NCI-H1694 treated with DMSO at 0.1 percent for 48 hours (cell line): Measurements from ENCODE around the gene ZNF580.

Source experiments
- DNase-seq: peaks from one replicate; lab custom pipeline; 2025; lab: John Stamatoyannopoulos, UW

Gene ZNF580

DNA sequence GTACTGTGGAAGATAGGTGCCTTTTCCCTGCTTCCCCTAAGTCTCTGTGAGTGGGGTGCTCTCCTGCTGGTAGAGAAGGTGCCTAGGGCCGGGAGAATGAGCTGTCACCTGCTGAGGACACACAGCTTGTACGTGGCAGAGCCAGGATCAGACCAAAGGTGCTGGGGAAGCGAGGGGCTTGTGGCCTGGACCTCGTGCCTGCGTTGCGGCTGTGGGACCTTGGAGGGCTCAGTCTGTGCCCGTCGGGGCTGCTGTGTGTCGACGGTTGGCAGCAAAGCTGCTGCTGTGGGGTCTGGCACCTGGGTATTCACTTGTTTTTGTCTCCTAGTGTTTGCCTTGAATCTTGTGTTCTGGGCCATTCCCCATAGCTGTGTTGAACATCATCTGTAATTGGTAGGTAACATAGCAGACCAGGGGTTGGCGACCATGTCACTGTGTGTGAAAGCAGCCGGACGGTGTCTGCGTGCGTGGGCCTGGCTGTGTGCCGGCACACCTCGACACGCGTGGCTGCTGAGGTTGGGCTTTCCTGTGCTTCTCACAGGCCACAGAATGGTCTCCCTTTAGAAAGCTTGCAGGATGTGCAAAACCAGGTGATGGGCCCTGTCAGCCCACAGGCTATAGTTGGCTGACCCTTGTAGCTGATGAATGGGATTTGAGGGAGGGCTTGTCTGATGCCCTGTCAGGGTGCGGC, 23.2 kb downstream of the ZNF580 start:
- no peak for DNase-seq

DNA sequence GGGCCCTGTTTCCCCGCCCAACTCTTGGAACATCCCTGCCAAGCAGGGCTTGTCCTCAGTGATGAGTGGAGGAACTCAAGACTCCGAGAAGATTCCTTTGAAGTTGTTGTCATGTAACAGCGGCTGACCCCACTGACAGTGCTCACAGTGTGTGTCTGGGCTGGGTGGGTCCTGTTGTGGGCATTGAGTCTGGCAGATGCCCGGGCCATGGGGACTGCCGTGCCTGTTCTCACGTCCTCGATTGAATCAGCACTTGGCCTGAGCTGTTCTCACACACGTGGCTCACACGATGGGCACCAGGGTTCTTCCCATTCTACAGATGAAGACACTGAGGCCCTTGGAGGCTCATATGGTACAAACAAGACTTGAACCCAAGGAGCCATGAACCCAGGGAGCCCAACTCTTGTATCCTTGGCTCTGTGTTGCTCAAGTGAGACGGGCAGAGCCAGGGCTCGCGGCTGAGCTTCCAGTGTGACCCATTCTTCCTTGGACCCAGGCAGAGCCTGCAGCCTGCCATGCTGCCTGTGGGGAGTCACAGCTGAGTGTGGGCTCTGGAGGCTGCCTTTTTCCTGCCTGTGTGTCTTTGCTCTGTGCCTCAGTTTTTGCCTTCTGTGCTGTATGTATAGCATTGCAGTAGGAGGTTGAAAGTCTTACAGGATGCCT, 25.7 kb downstream of the ZNF580 start:
- no peak for DNase-seq

DNA sequence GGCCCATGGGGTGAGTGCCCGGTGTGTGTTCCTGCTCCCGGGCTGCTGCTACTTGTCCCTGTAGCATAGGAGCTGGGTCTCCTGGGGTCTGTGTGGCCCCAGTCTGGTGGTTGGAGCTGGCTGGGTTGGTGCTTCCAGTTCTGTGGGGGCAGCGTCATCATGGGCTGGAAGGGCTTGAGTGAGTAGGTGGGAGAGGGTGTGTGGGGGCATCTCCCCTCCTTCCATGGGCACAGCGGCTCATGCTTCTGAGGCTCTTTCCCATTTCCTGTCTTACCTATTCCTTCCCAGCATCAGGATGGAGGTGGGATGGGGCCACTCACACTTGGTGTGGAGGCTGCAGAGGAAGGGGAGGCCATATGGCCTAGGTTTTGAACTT, 26.2 kb downstream of the ZNF580 start:
- DNase-seq, result no peak

DNA sequence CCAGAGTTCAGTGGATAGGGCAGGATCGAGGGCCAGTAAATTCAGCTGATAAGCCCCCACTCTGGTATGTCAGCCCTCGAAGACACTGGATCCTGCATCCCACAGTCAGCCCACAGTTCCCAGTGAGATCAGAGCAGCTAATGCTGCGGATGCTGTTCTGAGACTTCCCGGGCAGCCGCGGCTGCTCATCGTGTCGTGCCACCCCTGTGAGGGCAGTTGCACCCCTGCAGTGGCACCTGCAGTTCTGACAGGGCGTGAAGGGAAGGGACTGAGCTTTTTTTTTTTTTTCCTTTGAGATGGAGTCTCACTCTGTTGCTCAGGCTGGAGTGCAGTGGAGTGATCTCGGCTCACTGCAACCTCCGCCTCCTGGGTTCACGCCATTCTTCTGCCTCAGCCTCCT, 26.7 kb downstream of the ZNF580 start:
- DNase-seq, result no peak

DNA sequence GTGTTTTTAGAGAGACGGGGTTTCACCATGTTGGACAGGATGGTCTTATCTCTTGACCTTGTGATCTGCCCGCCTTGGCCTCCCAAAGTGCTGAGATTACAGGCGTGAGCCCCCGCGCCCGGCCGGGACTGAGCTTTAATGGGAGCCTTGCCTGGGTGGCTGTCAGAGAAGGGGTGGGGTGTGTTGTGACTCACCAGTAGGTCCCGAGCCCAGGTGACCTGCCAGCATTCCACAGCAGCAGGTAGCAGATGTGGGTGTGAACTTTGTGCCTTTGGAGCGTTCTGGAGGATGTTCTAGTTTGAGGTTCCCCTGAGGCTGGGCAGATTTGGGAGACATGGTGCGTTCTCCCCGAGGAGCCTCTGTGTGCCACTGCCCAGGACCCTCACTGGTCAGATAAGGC, 27.2 kb downstream of the ZNF580 start:
- DNase-seq, result no peak

DNA sequence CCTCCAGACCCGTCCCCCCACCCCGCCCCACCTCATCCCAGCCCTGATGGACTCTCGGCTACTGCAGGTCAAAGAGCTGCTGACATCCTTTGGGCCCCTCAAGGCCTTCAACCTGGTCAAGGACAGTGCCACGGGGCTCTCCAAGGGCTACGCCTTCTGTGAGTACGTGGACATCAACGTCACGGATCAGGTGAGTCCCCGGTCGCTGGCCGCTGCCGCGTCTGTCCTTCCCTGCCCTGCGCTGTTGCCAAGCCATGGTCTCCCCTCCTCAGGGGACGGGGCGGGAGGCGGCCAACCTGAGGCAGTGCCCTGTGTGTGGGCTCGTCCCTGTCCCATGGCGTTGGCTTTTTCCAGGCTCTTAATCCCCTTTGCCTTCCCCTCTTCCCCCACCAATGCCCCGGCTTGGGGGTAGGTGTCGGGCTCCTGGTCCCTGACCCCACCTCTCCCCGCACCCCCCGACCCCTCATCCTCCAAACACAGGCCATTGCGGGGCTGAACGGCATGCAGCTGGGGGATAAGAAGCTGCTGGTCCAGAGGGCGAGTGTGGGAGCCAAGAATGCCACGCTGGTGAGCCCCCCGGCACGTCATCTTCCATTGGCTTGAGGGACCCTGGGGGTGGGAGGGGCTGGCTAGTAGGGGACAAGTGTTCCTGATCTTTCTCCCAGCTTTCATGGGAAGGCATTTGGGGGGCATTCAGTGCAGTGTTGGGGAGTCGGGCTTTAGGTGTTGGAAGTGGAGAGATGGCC, 28.0 kb downstream of the ZNF580 start:
- DNase-seq, result no peak

DNA sequence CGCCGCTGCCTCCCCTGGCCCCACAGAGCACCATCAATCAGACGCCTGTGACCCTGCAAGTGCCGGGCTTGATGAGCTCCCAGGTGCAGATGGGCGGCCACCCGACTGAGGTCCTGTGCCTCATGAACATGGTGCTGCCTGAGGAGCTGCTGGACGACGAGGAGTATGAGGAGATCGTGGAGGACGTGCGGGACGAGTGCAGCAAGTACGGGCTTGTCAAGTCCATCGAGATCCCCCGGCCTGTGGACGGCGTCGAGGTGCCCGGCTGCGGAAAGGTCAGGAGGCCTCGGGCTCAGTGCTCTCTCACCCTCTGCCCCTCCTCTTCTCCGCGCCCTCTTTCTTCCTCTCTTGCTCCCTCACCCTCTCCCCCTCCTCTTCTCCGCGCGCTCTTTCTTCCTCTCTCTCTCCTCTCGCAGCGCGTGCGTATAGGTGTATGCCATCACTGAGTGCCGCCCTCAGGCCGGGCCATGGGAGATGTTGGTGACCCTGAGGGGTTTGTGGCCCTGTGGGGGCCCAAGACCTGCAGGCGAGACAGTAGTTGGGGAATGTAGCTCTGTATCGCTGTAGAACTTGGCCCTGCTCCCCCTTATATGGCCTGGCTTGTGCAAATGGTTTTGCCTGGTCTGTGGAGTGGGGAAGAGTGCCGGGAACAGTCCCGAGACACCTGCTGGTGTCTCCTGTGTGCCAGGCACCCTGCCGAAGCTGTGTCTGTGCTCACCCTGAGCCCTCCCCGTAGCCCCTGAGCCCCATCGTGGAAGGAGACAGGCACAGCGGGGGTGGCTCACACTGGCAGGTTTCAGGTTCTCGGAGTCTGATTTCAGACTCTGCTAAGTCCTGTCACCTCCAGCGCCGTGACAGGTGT, 28.8 kb downstream of the ZNF580 start:
- no peak for DNase-seq

DNA sequence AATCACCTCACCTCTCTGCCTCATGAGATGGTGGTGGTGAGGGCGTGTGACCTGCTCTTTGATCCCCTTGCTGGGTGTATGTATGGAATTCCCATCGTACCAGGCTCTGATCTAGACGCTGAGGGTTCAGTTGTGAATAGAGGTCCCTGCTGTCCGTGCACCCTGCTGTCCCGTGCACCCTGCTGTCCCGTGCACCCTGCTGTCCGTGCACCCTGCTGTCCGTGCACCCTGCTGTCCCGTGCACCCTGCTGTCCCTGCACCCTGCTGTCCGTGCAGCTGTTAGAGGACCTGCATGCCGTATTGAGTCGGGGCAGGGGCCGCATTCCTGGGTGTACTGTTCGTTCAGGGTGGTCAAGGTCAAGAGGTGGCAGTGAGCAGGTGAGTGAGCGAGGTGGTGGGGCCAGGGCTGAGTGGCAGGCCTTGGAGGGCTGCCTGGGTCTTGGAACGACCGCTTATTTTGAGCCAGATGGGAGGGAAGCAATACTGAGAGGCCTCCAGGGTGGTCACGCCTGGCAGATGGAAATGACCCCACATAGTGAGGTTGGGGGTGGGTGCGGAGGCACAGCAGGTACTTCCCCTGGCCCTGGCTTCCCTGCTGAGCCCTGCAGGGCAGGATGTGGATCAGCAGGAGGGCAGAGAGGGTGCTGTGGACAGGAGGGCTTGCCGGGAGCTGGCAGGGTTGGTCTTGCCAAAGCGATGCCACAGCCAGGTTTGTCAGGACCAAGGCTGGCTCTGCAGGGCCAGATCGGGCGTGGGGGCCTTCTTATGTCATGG, 29.7 kb downstream of the ZNF580 start:
- DNase-seq, result no peak

DNA sequence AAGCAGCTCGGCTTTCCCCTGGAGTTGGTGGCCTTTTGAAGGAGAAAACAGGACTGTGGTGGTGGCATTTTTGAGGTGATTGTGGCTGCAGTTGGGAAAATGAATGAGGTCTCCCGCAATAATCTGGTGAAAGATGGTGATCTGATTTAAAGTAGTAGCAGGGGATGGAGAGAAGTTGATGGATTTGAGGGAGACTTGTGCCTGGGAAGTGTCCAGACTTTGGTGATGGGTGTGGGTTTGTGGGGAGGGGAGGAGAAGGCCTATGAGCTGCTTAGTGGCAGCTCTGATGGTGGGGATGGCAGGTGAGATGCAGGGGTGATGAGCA, 30.2 kb downstream of the ZNF580 start:
- no peak for DNase-seq

DNA sequence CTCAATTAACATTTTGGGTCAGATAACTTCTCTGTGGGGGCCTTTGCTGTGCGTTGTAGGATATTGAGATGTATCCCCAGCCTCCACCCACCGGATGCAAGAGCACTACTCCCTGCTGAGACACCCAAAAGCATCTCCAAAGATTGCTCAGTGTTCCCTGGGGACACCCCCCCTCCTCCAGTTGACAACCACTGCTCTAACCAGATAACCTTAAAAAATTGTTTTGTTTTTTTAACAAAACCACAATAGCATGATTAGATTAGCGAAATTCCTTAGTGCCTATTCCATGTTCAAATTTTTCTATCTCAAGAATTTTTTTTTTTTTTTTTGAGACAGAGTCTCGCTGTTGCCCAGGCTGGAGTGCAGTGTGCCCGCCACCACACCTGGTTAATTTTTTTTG, 31.6 kb downstream of the ZNF580 start:
- no peak for DNase-seq

DNA sequence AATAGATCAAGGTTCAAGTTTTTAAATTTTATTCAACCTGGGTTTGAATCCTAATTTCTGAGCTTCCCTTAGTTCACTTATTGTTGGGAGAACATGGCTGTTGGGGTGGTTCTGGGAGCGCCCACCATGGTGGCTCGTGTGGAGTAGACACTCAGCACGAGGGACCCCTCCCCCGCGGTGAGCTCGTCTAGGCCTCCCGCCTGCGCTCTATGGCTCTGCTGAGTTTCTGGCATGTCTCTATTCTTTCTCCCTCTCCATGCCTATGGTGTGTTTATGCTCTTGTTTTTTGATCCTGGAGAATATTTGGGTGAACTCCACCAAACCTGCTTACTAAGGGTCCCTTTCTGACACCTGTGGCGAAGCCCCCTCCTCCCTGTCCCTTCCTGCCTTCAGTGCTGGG, 32.7 kb downstream of the ZNF580 start:
- no peak for DNase-seq

DNA sequence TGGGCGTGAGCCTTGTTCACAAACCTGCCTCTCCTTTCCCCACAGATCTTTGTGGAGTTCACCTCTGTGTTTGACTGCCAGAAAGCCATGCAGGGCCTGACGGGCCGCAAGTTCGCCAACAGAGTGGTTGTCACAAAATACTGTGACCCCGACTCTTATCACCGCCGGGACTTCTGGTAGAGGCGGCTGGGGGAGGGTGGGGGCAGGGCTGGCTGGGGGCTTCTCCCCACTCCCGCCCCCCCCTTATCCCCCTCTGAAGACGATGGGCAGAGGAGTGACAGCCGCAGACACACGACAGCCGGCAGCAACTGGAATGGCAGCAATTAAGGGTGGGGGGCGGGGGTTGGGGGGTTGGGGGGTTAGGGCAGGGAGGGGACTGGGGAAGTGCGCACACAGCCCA, 33.1 kb downstream of the ZNF580 start:
- no peak for DNase-seq

DNA sequence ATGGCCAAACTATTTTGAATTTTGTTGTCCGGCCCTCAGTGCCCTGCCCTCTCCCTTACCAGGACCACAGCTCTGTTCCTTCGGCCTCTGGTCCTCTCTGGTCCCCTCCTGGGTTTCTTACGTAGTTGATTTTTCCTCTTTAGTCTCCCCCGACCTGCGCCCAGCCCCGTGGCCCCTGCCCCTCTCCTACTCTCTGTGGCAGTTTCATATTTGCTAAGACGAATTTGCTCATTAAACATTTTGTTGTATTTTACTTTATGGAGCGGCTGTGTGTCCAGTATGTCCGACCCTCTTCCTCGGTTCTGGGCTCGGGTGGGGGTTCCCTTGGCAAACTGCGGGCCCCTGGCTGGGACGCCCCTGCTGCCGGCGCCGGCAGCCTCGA, 33.6 kb downstream of the ZNF580 start:
- no peak for DNase-seq

DNA sequence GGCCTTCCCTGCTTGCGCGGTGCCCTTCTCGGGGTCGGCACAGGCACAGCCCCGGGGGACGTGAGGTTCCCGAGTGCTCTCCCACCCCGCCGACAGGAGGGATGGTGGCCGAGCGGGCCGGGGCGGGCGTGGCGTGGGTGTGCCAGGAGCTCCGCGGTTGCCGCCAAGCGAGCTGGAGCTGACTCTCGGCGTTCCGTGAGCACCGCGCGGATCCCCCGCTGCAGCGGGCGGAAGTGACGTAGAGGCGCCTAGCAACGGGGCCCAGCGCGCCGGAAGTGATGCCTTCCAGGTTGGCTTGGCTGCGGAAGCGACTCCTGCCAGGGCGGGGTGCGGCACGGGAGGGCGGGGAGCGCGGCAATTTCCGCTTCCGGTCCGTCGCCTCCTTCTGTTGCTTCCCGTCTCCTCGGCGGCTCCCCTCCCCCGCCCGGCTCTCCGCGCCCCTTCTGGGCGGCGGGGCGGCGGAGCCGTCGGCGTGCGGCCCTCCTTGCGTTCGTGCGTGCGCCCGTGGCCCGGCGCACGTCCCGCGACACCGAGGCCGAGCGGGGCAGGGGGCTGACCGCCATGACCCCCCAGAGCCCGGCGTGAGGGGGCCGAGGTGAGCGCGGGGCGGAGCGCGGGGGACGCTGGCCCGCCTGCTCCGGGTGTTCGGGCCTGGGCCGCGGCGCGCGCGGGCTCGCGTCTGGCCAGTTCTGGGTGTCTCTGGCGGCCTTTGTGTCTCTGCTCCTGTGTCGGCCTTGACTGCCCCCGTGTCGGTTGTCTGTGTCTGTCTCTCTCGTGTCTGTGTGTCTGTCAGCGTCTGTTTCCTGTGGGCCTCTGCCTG, 34.2 kb downstream of the ZNF580 start, which contains the start of gene EPN1:
EPN1 (plus strand) TSS at position 386 of the 820 bp plus-strand sequence. CDS start 3,402 bp downstream, outside the sequence.
- peak; percentile 90 for DNase-seq

DNA sequence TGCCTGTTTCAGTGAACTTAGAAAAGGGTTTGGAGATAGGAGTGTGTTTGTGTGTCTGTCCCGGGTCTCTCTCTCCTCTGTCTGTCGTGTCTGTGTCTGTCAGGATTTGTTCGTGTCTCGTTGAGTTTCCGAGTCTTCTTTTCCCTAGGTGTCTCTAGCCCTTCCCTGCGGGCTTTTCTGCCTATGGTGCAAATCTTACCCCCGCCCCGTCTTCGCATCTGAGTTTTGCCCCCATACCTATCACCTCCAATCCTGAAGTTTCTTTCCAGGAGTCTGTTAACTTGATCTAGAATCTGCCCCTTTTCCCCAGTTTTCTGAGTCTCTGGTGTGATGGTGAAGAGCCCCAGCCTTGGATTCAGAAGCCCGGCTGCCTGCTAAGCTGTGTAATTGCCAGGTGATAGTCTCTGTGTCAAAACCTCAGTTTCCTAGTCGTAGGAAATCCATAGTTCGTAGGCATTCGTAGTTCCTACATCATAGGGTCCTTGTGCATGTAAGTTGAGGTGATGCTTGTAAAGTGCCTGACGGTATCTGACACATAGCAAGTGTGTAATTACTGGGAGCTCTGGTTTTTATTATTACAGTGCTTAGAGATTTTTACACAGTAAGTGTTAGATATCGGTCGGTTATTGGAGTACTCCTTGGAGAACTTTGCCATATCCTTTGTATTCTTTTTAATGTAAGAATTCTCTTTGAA, 35.0 kb downstream of the ZNF580 start:
- no peak for DNase-seq

DNA sequence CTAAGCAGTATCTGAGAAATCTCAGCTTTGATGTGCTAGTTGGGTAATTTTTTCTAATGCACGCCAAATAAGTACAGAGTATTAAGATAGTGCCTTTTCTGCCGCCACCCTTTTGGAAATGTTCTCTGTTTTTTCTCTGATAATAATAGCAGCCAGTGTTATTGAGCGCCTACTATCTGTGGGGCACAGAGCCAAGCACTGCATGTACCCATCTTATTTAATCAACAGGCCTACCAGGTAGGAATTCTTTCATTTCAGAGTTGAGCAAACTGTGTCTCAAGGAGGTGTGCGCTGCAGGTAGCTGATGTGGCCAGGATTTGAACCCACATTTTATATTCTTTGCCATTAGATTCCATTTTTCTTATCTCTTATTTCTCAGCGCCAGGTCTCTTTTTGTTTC, 35.6 kb downstream of the ZNF580 start:
- DNase-seq, result no peak

DNA sequence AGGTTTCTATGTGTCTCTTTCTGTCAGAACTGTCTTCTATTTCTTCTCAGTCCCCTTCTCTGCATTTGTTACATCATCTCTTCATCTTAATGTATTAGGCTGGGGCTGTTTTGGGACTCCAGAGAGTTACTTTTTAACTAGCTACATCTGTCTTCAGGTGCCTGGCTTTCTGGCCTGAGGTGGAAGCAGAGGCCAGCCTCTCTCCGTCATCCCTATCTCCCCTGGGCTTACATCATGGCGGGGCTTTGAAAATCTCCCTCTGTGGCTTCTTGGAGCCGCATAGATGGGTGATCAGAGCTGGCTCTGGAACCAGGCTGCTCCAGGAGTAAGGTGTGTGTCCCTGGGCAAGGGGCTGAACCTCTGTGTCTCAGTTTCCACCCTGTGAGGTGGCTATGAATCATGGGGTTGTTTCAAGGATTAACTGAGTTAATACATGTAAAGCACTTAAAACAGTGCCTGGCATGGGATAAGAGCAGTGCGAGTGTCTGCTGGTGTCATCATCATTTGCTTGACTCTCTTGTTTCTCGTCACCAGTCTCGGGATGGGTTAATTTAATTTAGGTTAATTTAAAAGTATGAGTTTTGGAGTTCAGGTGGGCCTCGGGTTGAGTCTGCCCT, 36.2 kb downstream of the ZNF580 start:
- no peak for DNase-seq

DNA sequence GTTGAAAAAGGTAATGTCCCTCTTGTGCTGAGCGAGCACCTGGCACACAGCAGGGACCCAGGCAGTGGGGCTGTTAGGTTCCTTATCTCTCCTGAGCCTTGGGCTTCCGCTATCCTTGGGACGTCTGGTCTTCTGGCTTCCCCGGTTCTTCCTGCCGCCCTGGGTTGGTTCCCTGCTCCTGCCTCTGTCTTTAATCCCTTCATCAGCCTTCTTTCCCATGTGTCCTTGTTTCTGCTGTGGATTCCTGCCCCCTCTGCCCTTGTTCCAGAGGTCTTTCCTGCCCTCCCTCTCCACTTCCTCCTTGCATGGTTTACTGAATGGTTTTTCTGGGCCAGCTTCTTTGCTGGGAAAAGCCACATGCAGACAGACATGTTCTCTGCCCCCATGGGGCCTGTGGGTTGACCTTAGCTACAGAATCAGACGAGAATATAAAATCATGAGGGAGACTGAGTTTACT, 36.8 kb downstream of the ZNF580 start:
- DNase-seq, result no peak

DNA sequence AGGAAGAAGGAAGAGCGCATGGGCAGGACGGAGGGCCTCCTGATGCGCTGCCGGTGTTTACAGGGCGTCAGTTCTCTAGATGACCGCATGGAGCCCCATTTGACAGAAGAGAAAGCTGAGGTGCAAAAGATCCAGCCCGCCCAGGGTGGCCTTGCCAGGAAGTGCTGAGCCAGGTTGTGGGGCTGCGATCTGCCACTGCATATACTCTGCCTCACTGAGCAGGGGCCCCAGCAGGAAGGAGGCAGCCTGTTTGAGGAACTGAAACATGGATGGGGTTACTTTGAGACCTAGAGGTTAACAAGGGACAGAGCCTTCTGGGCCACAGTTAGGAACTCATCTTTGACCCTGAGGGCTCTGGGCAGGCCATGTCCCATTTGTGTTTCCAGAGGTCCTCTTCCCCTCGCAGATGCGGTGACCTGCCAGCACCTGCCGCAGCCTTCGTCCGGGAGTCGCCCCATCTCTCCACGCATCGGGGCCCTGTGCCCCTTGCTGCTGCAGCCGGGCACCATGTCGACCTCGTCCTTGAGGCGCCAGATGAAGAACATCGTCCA, 37.4 kb downstream of the ZNF580 start:
- no peak for DNase-seq
